ENCODE results near the gene KDF1.

The KDF1 gene, protein sequence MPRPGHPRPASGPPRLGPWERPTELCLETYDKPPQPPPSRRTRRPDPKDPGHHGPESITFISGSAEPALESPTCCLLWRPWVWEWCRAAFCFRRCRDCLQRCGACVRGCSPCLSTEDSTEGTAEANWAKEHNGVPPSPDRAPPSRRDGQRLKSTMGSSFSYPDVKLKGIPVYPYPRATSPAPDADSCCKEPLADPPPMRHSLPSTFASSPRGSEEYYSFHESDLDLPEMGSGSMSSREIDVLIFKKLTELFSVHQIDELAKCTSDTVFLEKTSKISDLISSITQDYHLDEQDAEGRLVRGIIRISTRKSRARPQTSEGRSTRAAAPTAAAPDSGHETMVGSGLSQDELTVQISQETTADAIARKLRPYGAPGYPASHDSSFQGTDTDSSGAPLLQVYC

DNA sequence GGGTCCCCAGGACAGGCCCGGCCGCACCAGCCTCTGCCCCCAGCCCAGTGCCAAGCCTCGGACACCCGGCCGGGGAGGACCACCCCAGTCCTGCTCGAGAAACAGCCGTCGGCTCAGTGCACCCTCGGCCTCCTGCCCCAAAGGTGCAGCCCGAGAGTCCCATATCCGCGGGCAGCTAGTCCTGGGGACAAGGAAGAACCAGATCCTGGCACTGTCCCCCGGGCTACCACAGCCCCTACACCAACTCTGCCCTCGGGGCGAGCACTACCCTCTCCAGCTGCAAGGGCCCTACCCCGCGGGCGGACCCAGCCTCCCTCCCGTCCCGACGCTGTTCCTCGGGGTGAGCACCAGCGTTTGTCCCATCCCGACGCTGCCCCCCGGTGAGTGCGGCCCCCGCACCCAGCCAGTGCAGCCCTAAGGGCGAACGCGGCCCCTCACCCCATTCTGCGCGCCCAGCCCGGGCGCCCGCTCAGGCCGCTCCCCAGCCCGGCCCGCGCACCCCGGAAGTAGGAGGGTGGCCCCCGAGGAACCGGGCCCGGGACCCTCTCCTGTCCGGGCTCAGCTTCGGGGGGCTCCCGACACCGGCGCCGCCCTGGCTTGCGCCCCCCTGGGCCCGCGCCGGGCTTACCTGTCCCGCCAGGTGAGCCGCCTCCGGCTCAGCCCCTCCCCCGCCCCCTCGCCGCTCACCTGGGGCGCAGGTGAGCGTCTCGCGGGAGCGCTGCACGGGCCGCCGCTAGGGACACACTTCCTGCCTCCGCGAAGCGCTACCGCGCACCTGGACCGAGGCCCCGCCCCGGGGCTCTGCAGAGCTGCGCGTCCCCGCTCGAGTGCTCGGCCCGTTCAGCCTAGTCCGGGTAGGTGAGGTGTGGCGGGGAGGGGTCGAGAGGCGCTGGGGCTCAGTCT, at the start of gene KDF1:
TSS of gene KDF1 (minus strand) at position 747 of the 903 bp plus-strand sequence. CDS start 8,088 bp downstream, outside the sequence.
- Histone ChIP-seq H3K36me3 (ENCODE audit: control insufficient read depth in 2 of 2, insufficient read depth in 2 of 2, low read length in 2 of 2) (no peaks in the 10 kb centered on the region), H3K27me3 (ENCODE audit: control insufficient read depth in 2 of 2, insufficient read depth in 2 of 2, low read length in 2 of 2) (peaks cover 10% of the 10 kb centered on the region in 2 donors), H3K27ac (ENCODE audit: low read depth in 2 of 2, low read length in 2 of 2) (peak within 1 kb of the TSS; percentile 43 to 63), H3K4me3 (ENCODE audit: low read length in 2 of 2) (peak within 1 kb of the TSS; percentile 73 to 85), H3K9me3 (ENCODE audit: control insufficient read depth in 2 of 2, low read length in 2 of 2) (no peaks in the 10 kb centered on the region), H3K4me1 (ENCODE audit: control insufficient read depth in 2 of 2, insufficient read depth in 2 of 2, low read length in 2 of 2) (peaks cover 10 to 13% of the 10 kb centered on the region in 2 donors), H3K9ac (ENCODE audit: low read depth in 1 of 2, low read length in 2 of 2) (peak within 1 kb of the TSS; percentile 70 to 84)

DNA sequence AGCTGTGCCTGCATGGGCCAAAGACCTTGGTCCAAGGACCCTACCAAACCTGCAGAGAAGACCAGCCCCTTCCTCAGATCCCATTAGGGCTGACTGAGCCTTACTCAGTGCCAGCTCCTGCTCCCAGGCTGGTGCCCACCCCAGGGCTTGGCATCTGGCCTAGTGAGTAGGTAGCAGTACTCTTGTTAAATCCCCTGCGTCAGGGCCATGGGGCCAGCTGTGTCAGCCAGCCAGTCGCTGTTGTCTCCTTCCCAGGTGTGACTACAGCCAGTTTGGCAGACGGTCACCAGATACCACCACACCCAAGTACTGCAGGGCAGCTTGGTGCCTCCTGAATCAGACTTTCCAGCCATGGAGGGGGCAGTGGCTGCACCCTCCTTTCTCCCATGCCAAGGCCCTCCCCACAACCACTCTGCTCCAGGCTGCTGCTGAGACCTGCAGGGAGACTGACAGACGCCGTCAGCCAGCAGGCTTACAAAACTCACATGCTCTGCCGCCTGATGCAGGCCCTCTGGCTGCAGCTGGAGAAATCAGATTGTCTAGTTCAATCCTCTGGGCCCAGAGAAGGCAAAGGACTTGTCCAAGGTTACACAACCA, 49.4 kb upstream of the KDF1 start:
- Histone ChIP-seq H3K27me3 (ENCODE audit: control insufficient read depth in 2 of 2, insufficient read depth in 2 of 2, low read length in 2 of 2) (no peaks in the 10 kb centered on the region), H3K9me3 (ENCODE audit: control insufficient read depth in 2 of 2, low read length in 2 of 2) (no peaks in the 10 kb centered on the region), H3K27ac (ENCODE audit: low read depth in 2 of 2, low read length in 2 of 2) (peak overlapping the region; percentile 40 to 50), H3K9ac (ENCODE audit: low read depth in 1 of 2, low read length in 2 of 2) (peak overlapping the region; percentile 3 to 32), H3K36me3 (ENCODE audit: control insufficient read depth in 2 of 2, insufficient read depth in 2 of 2, low read length in 2 of 2) (no peaks in the 10 kb centered on the region), H3K4me1 (ENCODE audit: control insufficient read depth in 2 of 2, insufficient read depth in 2 of 2, low read length in 2 of 2) (peaks cover 17 to 29% of the 10 kb centered on the region in 2 donors), H3K4me3 (ENCODE audit: low read length in 2 of 2) (no peak overlapping the region)

DNA sequence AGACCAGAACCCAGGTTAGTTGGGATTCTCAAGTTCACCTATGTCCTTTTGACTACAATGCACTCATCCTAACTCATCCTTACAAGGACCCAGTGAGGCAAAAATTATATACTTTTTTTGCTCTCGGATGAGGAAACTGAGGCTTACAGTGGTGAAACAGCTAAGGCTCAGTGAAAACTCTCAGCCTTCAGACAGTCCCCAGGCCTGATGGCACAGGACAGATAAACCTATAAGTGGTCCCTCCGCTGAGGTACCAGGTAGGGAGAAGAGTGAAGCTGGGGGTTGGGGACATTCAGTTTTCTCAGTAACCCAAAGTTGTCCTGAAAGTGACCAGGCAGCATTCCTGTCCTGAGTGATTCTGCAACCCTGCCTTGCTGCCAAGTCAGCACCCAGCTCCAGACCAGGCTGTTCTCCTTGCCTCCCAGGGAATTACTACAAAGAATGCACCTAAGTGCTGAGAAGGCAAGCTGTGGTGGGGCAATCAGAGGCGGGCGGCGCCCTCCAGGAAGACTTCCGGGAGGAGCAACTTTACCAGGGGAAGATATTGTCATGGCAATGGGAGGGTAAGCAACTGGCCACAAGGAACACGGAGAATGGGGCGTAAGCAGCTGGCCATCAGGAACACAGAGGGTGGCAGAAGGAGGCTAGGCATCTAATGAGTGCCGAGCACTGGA, 47.8 kb upstream of the KDF1 start:
- Histone ChIP-seq H3K36me3 (ENCODE audit: control insufficient read depth in 2 of 2, insufficient read depth in 2 of 2, low read length in 2 of 2) (no peaks in the 10 kb centered on the region), H3K27me3 (ENCODE audit: control insufficient read depth in 2 of 2, insufficient read depth in 2 of 2, low read length in 2 of 2) (no peaks in the 10 kb centered on the region), H3K9me3 (ENCODE audit: control insufficient read depth in 2 of 2, low read length in 2 of 2) (no peaks in the 10 kb centered on the region), H3K9ac (ENCODE audit: low read depth in 1 of 2, low read length in 2 of 2) (no peak overlapping the region), H3K4me1 (ENCODE audit: control insufficient read depth in 2 of 2, insufficient read depth in 2 of 2, low read length in 2 of 2) (peaks cover 17 to 29% of the 10 kb centered on the region in 2 donors), H3K4me3 (ENCODE audit: low read length in 2 of 2) (no peak overlapping the region), H3K27ac (ENCODE audit: low read depth in 2 of 2, low read length in 2 of 2) (peak overlapping the region; percentile 27 to 63)

DNA sequence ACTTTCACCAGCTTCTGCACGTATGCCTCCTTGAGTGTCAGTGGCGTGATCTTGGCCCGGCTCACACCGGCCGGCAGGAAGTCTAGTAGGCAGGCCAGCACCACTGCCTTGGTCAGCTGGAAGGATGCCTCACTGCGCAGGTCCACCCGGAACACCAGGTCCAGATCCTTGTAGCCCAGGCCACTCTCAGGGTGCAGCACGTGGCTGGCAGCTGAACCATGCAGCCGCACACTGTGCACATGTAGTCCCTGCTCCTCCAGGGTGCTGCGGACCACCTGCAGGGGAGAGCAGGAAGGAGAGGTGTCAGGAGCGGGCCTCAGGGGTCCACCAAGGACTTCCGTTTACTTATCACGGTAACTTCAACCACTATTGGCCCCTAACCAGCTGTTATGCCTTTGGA, 46.4 kb upstream of the KDF1 start:
- Histone ChIP-seq H3K27me3 (ENCODE audit: control insufficient read depth in 2 of 2, insufficient read depth in 2 of 2, low read length in 2 of 2) (no peaks in the 10 kb centered on the region), H3K4me3 (ENCODE audit: low read length in 2 of 2) (no peak overlapping the region), H3K27ac (ENCODE audit: low read depth in 2 of 2, low read length in 2 of 2) (no peak overlapping the region), H3K36me3 (ENCODE audit: control insufficient read depth in 2 of 2, insufficient read depth in 2 of 2, low read length in 2 of 2) (no peaks in the 10 kb centered on the region), H3K4me1 (ENCODE audit: control insufficient read depth in 2 of 2, insufficient read depth in 2 of 2, low read length in 2 of 2) (peaks cover 14 to 26% of the 10 kb centered on the region in 2 donors), H3K9ac (ENCODE audit: low read depth in 1 of 2, low read length in 2 of 2) (no peak overlapping the region), H3K9me3 (ENCODE audit: control insufficient read depth in 2 of 2, low read length in 2 of 2) (no peaks in the 10 kb centered on the region)

DNA sequence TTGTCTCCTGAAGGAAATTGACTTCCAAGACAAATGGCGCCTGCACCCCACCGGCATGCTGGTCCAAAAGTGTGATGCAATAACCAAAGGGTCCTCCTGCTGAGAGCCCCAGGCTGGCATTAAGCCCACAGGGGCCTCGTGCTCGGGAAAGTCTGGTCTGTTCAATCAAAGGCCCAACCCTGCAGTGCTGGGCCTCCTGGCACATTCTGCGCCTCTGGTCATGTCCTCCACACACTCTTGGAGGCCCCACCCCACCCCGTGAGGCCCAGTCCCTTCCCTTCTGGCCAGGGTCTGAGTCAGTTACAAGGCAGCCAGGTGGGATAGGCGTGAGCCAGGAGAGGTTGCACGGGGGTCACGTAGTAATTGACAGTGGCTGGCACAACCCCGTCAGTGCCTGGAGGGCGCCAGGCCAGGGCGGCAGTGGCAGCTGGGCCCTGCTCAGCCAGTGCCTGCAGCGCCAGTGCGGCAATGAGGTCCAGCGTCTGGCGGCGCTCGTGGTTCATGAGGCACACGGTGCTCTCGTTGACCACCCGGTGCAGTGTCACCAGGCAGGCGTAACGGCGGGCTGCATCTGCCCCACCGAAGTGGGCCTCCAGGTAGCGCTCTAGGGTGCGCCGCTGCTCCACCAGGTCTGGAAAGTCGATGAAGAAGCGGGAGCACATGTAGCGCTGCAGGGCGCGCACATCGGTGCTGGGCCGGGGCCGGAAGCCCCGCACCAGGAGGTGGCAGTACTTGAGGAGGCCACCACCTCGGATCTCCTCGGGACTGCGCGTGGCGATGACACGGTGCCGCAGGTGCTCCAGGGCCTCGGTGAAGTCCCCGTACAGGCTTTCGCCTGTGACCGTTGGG, 45.6 kb upstream of the KDF1 start:
- Histone ChIP-seq H3K4me3 (ENCODE audit: low read length in 2 of 2) (no peak overlapping the region), H3K36me3 (ENCODE audit: control insufficient read depth in 2 of 2, insufficient read depth in 2 of 2, low read length in 2 of 2) (no peaks in the 10 kb centered on the region), H3K27ac (ENCODE audit: low read depth in 2 of 2, low read length in 2 of 2) (no peak overlapping the region), H3K27me3 (ENCODE audit: control insufficient read depth in 2 of 2, insufficient read depth in 2 of 2, low read length in 2 of 2) (no peaks in the 10 kb centered on the region), H3K4me1 (ENCODE audit: control insufficient read depth in 2 of 2, insufficient read depth in 2 of 2, low read length in 2 of 2) (peaks cover 14 to 26% of the 10 kb centered on the region in 2 donors), H3K9ac (ENCODE audit: low read depth in 1 of 2, low read length in 2 of 2) (no peak overlapping the region), H3K9me3 (ENCODE audit: control insufficient read depth in 2 of 2, low read length in 2 of 2) (no peaks in the 10 kb centered on the region)

DNA sequence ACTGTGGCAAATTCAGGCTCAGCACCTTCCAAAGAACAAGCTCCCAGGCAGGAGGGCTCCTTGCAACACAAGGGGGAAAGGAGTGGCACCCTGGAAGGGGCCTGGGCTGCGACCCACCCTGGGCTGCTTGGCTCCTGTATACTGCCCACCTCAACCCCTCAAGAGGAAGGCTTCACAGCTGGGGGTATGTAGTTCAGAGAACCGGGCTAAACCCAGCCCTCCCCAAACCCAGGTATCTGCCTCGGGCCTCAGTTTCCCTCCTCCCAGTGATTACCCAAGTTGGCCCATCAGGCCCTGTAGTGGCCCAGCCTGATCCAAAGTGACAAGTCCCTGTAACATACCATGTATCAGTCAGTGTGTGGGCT, 44.9 kb upstream of the KDF1 start:
- Histone ChIP-seq H3K9ac (ENCODE audit: low read depth in 1 of 2, low read length in 2 of 2) (no peak overlapping the region), H3K4me1 (ENCODE audit: control insufficient read depth in 2 of 2, insufficient read depth in 2 of 2, low read length in 2 of 2) (peaks cover 14 to 26% of the 10 kb centered on the region in 2 donors), H3K27me3 (ENCODE audit: control insufficient read depth in 2 of 2, insufficient read depth in 2 of 2, low read length in 2 of 2) (no peaks in the 10 kb centered on the region), H3K9me3 (ENCODE audit: control insufficient read depth in 2 of 2, low read length in 2 of 2) (no peaks in the 10 kb centered on the region), H3K4me3 (ENCODE audit: low read length in 2 of 2) (no peak overlapping the region), H3K36me3 (ENCODE audit: control insufficient read depth in 2 of 2, insufficient read depth in 2 of 2, low read length in 2 of 2) (no peaks in the 10 kb centered on the region), H3K27ac (ENCODE audit: low read depth in 2 of 2, low read length in 2 of 2) (no peak overlapping the region)

DNA sequence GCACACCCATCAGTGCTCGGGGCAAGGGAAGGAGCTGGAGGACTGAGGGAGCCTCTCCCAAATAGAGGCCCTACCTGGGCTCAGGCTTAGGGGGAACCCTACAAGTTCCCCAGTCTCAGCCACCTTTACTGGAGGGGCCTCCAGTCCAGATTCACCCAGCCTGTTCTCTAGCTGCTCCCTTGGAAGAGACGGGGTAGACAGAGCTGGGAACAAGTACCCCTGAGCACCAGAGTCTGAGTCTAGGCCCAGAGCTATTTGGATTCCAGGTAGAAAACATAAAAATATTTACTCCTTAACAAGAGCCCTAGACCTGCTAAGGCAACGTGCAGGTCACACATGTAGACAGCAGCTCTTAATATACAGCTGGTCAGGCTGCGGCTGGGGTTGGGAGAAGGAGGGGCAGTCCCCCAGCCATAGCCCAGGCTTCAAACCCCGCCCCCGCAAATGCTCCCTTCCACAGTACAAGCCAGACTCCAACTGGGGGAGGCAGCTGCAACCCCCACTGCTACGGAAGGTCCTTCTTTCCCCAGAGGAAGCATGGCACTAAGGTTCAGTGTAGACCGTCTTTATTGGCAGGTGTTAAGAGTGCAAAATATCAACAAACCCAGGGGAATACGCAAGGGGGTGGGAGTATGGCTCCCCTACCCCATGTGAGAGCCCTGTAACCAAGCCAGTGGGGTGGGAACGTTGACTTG, 44.4 kb upstream of the KDF1 start:
- Histone ChIP-seq H3K9ac (ENCODE audit: low read depth in 1 of 2, low read length in 2 of 2) (no peak overlapping the region), H3K4me3 (ENCODE audit: low read length in 2 of 2) (no peak overlapping the region), H3K9me3 (ENCODE audit: control insufficient read depth in 2 of 2, low read length in 2 of 2) (no peaks in the 10 kb centered on the region), H3K36me3 (ENCODE audit: control insufficient read depth in 2 of 2, insufficient read depth in 2 of 2, low read length in 2 of 2) (no peaks in the 10 kb centered on the region), H3K4me1 (ENCODE audit: control insufficient read depth in 2 of 2, insufficient read depth in 2 of 2, low read length in 2 of 2) (peaks cover 11 to 23% of the 10 kb centered on the region in 2 donors), H3K27me3 (ENCODE audit: control insufficient read depth in 2 of 2, insufficient read depth in 2 of 2, low read length in 2 of 2) (no peaks in the 10 kb centered on the region), H3K27ac (ENCODE audit: low read depth in 2 of 2, low read length in 2 of 2) (no peak overlapping the region)

DNA sequence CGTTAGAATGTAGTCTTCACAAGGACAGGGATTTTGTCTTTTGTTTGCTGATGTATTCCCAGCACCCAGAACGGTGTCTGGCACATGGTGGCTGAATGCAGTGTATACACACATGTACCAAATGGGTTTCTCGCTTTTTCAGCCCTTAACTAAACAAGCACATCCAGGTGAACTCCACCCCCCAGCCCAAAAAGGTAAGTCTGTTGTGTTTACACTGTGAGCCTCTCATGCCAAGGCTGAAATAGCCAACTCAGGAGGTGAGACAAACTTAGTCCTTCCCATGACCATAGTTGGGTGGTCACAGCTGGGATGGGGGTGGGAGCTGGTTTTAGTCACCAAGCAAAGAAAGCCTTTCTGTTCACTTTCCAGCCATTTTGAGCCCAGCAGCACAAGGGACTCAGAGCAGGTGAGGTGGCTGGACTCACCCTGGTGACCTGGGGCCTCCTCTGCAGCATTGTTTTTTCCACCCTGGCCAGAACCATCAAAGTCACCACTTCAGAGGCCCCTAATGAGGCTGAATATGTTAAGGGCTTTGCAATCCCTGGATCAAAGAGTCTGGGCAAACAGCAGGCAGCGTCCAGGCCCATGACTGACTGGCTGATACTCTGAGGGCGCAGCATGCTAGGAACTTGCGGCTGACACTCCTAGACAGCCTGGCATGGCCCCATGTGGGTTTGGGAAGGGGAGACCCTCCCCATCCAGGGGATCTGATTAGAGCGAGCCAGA, 43.6 kb upstream of the KDF1 start:
- no peaks in the 10 kb centered on the region for H3K36me3 ChIP-seq (ENCODE audit: control insufficient read depth in 2 of 2, insufficient read depth in 2 of 2, low read length in 2 of 2)
- peaks cover 9 to 17% of the 10 kb centered on the region in 2 donors for H3K4me1 ChIP-seq (ENCODE audit: control insufficient read depth in 2 of 2, insufficient read depth in 2 of 2, low read length in 2 of 2)
- no peaks in the 10 kb centered on the region for H3K27me3 ChIP-seq (ENCODE audit: control insufficient read depth in 2 of 2, insufficient read depth in 2 of 2, low read length in 2 of 2)
- H3K4me3 ChIP-seq (ENCODE audit: low read length in 2 of 2) = no peak overlapping the region
- no peak overlapping the region for H3K27ac ChIP-seq (ENCODE audit: low read depth in 2 of 2, low read length in 2 of 2)
- no peaks in the 10 kb centered on the region for H3K9me3 ChIP-seq (ENCODE audit: control insufficient read depth in 2 of 2, low read length in 2 of 2)
- no peak overlapping the region for H3K9ac ChIP-seq (ENCODE audit: low read depth in 1 of 2, low read length in 2 of 2)
